ENCODE results near the gene HOXC13.

The HOXC13 gene

DNA sequence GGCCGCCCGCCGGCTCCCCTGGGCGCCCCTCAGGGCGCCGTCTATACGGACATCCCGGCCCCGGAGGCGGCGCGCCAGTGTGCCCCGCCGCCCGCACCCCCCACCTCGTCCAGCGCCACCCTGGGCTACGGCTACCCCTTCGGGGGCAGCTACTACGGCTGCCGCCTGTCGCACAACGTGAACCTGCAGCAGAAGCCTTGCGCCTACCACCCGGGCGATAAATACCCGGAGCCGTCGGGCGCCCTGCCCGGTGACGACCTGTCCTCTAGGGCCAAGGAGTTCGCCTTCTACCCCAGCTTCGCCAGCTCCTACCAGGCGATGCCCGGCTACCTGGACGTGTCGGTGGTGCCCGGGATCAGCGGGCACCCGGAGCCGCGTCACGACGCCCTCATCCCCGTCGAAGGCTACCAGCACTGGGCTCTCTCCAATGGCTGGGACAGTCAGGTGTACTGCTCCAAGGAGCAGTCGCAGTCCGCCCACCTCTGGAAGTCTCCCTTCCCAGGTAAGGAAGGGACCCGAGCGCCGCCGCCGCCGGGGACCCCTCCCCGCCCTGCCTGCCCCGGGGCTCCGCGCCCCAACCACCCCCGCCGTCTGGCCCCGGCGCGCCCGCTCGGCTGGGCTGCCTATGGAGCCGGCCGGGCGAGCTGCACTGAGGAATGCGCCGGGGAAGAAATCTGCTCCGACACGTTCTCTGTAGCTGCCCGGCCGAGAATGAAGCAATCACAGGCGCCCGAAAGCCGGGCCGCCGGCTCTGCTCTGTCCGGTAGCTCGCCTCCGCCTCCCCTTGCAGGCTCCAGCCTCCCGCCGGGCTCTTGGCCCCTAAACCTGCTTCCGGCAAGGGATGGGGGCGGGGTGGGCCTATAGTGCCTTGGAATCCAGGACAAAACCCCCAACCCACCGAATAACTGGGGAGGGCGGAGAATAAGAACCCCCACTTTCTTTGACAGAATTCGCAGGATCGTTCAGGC lies 794 bp downstream of the HOXC13 start:
- H3K4me1 ChIP-seq (ENCODE audit: control insufficient read depth, insufficient read depth, low read length) = no peaks in the 10 kb centered on the region
- no peaks in the 10 kb centered on the region for H3K9me3 ChIP-seq (ENCODE audit: control insufficient read depth, low read length)
- 11% methylated on average over 91 of the region's 91 CpGs for WGBS, 2 experiments
- no peak overlapping the region for H3K27ac ChIP-seq (ENCODE audit: insufficient read depth, low read depth, low read length, poor library complexity, severe bottlenecking)
- H3K27me3 ChIP-seq (ENCODE audit: control insufficient read depth, insufficient read depth, low read length, poor library complexity, severe bottlenecking) = peaks cover 100% of the 10 kb centered on the region
- no peak overlapping the region for H3K4me3 ChIP-seq (ENCODE audit: insufficient read depth, low read depth, low read length)
- H3K36me3 ChIP-seq (ENCODE audit: control insufficient read depth, insufficient read depth, low read length) = no peaks in the 10 kb centered on the region

DNA sequence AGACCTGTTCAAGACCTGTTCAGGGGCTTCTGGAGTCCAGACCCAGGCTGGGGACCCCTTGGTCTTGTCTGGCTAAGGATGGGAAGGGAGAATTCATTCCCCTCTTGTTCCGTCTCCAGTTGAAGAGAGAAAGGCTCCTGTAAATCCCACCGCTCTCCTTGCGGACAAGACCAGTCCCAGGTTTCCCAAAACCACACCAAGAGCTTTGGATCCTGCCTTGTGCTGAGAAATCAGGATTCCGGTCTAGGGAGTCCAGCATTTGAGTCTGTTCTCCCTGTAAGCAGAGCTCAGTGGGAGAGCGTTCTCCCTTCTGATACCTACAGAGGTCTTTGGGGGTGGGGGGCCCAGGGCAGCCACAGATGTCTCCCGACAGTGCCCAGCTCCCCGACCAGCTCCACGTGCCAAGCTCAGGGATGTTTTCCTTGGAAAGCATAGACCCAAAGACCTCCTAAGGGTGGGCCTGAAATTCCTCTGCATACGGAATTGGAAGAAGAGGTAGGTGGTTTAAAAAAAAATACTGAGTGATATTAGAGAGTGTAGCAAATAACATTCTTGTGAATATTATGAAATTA lies 1.9 kb downstream of the HOXC13 start:
- Histone ChIP-seq H3K4me3 (ENCODE audit: insufficient read depth, low read depth, low read length) (no peak overlapping the region), H3K4me1 (ENCODE audit: control insufficient read depth, insufficient read depth, low read length) (no peaks in the 10 kb centered on the region), H3K9me3 (ENCODE audit: control insufficient read depth, low read length) (no peaks in the 10 kb centered on the region), H3K27ac (ENCODE audit: insufficient read depth, low read depth, low read length, poor library complexity, severe bottlenecking) (no peak overlapping the region), H3K36me3 (ENCODE audit: control insufficient read depth, insufficient read depth, low read length) (no peaks in the 10 kb centered on the region), H3K27me3 (ENCODE audit: control insufficient read depth, insufficient read depth, low read length, poor library complexity, severe bottlenecking) (peaks cover 100% of the 10 kb centered on the region)
- 22 to 30% methylated on average over 9 of the region's 9 CpGs for WGBS, 2 experiments

DNA sequence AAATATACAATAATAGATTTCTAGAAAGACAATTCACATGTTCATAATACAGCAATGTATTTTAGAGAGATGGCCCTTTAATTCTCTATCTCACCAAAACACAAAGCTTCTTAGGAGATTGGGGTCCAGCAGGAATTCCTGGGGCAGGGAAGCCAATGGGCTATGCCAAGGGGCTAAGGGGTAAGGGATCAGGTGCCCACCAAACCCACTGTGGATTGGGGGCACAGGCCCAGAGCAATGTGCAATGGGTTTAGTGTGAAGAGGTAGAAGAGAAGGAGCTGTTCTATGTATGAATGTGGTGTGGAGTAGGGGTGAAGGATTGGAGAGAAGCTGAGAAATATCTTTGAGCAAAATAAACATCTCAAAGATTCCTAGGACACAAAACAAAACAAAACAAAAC lies 2.6 kb downstream of the HOXC13 start:
- Histone ChIP-seq H3K4me1 (ENCODE audit: control insufficient read depth, insufficient read depth, low read length) (no peaks in the 10 kb centered on the region), H3K27me3 (ENCODE audit: control insufficient read depth, insufficient read depth, low read length, poor library complexity, severe bottlenecking) (peaks cover 100% of the 10 kb centered on the region), H3K27ac (ENCODE audit: insufficient read depth, low read depth, low read length, poor library complexity, severe bottlenecking) (no peak overlapping the region), H3K36me3 (ENCODE audit: control insufficient read depth, insufficient read depth, low read length) (no peaks in the 10 kb centered on the region), H3K4me3 (ENCODE audit: insufficient read depth, low read depth, low read length) (no peak overlapping the region), H3K9me3 (ENCODE audit: control insufficient read depth, low read length) (no peaks in the 10 kb centered on the region)

DNA sequence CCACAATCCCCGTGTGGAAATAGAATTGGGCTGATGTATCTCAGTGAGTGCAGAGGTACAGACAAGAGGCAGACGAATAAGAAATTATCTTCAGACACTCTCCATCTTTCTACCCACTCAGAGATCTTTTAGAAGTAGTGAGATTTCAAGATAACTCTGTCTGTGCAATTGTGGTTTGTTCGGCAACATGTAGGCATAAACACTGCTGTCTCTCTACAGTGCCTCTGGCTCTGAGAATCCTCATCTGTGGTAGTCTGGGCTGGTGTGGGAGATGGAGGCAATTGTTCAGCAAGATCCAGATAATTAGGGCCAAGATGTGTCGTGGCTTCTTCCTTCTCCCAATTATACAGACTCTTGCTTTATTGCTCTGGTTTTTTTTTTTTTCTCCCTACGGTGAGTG lies 3.1 kb downstream of the HOXC13 start:
- Histone ChIP-seq H3K27ac (ENCODE audit: insufficient read depth, low read depth, low read length, poor library complexity, severe bottlenecking) (no peak overlapping the region), H3K4me1 (ENCODE audit: control insufficient read depth, insufficient read depth, low read length) (no peaks in the 10 kb centered on the region), H3K27me3 (ENCODE audit: control insufficient read depth, insufficient read depth, low read length, poor library complexity, severe bottlenecking) (peaks cover 100% of the 10 kb centered on the region), H3K36me3 (ENCODE audit: control insufficient read depth, insufficient read depth, low read length) (no peaks in the 10 kb centered on the region), H3K9me3 (ENCODE audit: control insufficient read depth, low read length) (no peaks in the 10 kb centered on the region), H3K4me3 (ENCODE audit: insufficient read depth, low read depth, low read length) (no peak overlapping the region)
- whole genome bisulfite sequencing, 2 experiments = 42 to 49% methylated on average over 2 to 4 of the region's 5 CpGs

DNA sequence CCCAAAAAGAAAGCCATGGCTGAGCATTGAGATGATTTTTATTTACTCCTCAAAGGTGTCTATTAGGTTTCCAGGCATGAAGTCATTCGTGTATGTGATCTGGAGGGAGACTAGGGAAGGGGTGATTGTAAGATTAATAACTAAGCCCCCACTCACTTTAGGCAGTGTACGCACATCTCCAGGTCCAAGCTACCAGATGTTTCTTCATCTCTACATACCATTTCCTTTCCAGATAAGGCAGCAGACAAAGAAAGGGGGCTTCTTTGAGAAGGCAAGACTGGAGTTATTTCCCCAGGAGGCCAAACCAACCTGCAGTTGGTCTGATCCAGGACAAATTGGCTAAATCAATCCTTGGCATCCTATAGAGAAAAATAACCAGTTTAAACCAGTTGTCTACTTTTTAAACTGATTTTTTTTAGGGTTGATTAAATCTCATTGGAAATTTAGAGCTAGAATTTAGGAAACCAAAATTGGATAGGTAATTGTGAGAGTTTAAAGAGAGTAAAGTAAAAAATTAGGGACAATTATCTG lies 3.9 kb downstream of the HOXC13 start:
- Histone ChIP-seq H3K27ac (ENCODE audit: insufficient read depth, low read depth, low read length, poor library complexity, severe bottlenecking) (no peak overlapping the region), H3K27me3 (ENCODE audit: control insufficient read depth, insufficient read depth, low read length, poor library complexity, severe bottlenecking) (peaks cover 100% of the 10 kb centered on the region), H3K9me3 (ENCODE audit: control insufficient read depth, low read length) (no peaks in the 10 kb centered on the region), H3K4me3 (ENCODE audit: insufficient read depth, low read depth, low read length) (no peak overlapping the region), H3K4me1 (ENCODE audit: control insufficient read depth, insufficient read depth, low read length) (no peaks in the 10 kb centered on the region), H3K36me3 (ENCODE audit: control insufficient read depth, insufficient read depth, low read length) (no peaks in the 10 kb centered on the region)
- 41 to 56% methylated on average over 2 of the region's 2 CpGs for WGBS, 2 experiments

DNA sequence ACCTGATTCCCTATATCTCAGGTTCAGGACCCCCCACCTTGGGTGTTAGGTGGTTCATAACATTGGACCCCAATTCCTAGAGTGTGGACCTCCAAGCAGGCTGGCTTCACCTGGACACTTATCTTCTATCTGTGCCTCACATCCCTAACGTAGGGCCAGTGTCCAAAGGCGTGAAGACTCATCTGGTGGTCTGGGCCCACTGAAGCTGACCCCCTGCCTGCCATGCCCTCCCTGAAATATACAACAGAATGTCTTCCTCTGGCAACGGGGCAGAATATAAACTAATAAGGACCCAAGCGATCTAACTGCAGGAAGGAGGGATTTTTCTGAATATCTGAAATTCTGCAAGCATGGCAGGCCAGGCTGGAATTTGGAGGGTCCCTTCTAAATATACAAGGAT lies 5.6 kb downstream of the HOXC13 start:
- Histone ChIP-seq H3K27me3 (ENCODE audit: control insufficient read depth, insufficient read depth, low read length, poor library complexity, severe bottlenecking) (peaks cover 100% of the 10 kb centered on the region), H3K9me3 (ENCODE audit: control insufficient read depth, low read length) (no peaks in the 10 kb centered on the region), H3K4me3 (ENCODE audit: insufficient read depth, low read depth, low read length) (no peak overlapping the region), H3K27ac (ENCODE audit: insufficient read depth, low read depth, low read length, poor library complexity, severe bottlenecking) (no peak overlapping the region), H3K4me1 (ENCODE audit: control insufficient read depth, insufficient read depth, low read length) (no peaks in the 10 kb centered on the region), H3K36me3 (ENCODE audit: control insufficient read depth, insufficient read depth, low read length) (no peaks in the 10 kb centered on the region)
- WGBS, 2 experiments = 47 to 50% methylated on average over 4 of the region's 4 CpGs

DNA sequence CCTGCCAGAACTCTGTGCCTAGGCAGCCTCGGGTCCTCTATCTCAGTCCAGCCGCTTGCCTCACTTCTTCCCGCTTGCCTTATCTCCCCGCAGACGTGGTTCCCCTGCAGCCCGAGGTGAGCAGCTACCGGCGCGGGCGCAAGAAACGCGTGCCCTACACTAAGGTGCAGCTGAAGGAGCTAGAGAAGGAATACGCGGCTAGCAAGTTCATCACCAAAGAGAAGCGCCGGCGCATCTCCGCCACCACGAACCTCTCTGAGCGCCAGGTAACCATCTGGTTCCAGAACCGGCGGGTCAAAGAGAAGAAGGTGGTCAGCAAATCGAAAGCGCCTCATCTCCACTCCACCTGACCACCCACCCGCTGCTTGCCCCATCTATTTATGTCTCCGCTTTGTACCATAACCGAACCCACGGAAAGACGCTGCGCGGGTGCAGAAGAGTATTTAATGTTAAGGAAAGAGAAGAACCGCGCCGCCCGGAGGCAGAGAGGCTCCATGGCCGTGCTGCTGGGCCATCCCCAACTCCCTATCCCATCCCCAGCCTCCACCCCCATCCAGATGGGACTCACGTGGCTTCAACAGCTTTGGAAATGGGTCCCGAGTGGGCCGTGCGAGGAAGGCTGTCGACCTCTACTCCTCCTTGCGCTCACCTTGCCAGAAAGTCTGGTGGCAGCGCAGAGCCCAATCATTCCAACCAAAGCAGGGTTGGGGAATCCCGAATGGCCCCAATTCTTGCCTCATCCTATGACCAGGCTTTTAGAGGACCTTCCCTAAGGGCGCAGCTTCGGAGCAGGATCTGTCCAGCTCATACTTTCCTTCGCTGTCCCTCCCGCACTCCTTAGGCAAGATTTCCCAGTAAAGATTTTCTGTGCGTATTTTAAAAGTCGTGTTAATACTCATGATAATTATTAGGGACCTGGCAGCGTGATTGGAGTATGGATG lies 6.5 kb downstream of the HOXC13 start:
- WGBS, 2 experiments = 19 to 22% methylated on average over 48 to 51 of the region's 51 CpGs
- no peaks in the 10 kb centered on the region for H3K9me3 ChIP-seq (ENCODE audit: control insufficient read depth, low read length)
- H3K36me3 ChIP-seq (ENCODE audit: control insufficient read depth, insufficient read depth, low read length) = no peaks in the 10 kb centered on the region
- no peaks in the 10 kb centered on the region for H3K4me1 ChIP-seq (ENCODE audit: control insufficient read depth, insufficient read depth, low read length)
- H3K27ac ChIP-seq (ENCODE audit: insufficient read depth, low read depth, low read length, poor library complexity, severe bottlenecking) = no peak overlapping the region
- peaks cover 100% of the 10 kb centered on the region for H3K27me3 ChIP-seq (ENCODE audit: control insufficient read depth, insufficient read depth, low read length, poor library complexity, severe bottlenecking)
- H3K4me3 ChIP-seq (ENCODE audit: insufficient read depth, low read depth, low read length) = no peak overlapping the region

DNA sequence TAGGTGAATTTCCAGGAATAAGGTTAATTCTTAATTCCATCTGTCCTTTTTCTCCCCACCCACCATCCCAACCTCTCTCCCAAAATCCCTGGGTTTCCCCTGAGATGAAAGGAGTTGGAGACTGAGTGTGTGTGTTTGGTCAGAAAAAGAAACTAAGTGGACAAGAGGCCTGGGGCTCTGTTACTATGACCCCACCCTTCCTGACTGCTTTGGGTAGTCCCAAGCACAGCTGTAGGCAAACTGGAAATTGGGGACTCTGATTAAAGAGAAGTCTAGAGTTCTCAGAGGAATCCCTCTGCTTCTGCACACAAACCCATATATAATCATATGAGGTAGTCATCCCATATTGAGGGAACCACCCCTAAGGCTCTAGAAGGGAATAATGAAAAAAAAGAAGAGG lies 9.1 kb downstream of the HOXC13 start:
- no peaks in the 10 kb centered on the region for H3K36me3 ChIP-seq (ENCODE audit: control insufficient read depth, insufficient read depth, low read length)
- H3K4me3 ChIP-seq (ENCODE audit: insufficient read depth, low read depth, low read length) = no peak overlapping the region
- H3K4me1 ChIP-seq (ENCODE audit: control insufficient read depth, insufficient read depth, low read length) = no peaks in the 10 kb centered on the region
- no peaks in the 10 kb centered on the region for H3K9me3 ChIP-seq (ENCODE audit: control insufficient read depth, low read length)
- peaks cover 100% of the 10 kb centered on the region for H3K27me3 ChIP-seq (ENCODE audit: control insufficient read depth, insufficient read depth, low read length, poor library complexity, severe bottlenecking)
- H3K27ac ChIP-seq (ENCODE audit: insufficient read depth, low read depth, low read length, poor library complexity, severe bottlenecking) = no peak overlapping the region

DNA sequence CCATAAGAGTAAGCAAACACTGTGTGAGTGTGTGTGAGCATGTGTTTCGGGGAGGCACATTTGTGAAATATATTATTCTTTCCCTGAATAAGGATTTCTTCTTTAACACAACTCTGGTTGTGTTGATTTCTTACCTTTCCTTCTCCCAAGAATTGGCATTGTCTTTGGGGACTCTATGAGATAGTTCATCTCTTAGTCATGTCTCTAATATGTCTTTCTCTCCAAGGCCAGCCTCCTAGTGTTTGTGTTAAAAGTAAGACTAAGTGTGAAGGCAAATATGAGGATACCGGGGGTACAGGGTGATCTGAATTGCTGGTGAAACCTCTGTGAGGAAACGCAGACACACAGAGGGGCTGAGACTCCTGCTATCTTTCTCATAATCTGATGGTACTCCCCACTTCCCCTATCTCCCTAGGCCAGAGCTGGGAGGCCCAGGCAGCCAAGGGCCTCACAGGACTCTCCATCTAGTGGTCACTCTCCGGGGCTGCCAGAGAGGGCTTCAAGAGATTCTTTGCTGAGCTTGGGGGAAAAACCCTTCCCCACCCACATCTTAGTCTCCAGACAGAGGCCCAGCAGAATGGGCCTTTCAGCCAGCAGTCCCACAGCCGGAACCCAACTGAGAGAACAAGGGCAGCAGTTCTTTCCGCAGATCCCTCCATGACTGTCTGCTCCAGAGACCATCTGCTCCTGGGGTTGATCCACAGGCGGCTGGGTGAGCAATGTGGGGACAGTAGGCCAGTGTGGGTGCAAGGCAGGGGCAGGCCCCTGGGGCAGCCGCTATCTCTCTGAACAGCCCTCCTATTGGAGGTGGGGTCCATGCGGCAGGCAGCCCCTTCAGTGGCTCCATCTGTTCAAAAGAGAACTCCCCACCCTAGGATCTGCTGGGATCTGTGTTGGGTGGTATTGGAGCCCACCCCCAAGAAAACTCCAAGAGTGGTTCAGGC lies 10.3 kb downstream of the HOXC13 start:
- H3K27ac ChIP-seq (ENCODE audit: insufficient read depth, low read depth, low read length, poor library complexity, severe bottlenecking) = no peak overlapping the region
- no peaks in the 10 kb centered on the region for H3K4me1 ChIP-seq (ENCODE audit: control insufficient read depth, insufficient read depth, low read length)
- H3K36me3 ChIP-seq (ENCODE audit: control insufficient read depth, insufficient read depth, low read length) = no peaks in the 10 kb centered on the region
- peaks cover 100% of the 10 kb centered on the region for H3K27me3 ChIP-seq (ENCODE audit: control insufficient read depth, insufficient read depth, low read length, poor library complexity, severe bottlenecking)
- WGBS, 2 experiments = 48 to 57% methylated on average over 8 to 9 of the region's 9 CpGs
- H3K9me3 ChIP-seq (ENCODE audit: control insufficient read depth, low read length) = no peaks in the 10 kb centered on the region
- no peak overlapping the region for H3K4me3 ChIP-seq (ENCODE audit: insufficient read depth, low read depth, low read length)
